ENCODE data around the gene KANK2. TPM values are rescaled to one million over a fixed set of nuclear protein-coding genes. Genes with fewer than 3 reads are reported as not detected.
"Not testable (repeated sequence)": the region's sequence is repeated elsewhere in the genome, so short reads cannot be mapped to it uniquely, and the experiment has no call there.

KANK2 gene
- total RNA-seq, 1 experiment from 2014 or later: 73.5 TPM

- DNase-seq (ENCODE audit: low read depth): no peak
Observed at GRCh38 chr19:11198769-11199424, 1.6 kb upstream of the KANK2 start.

- DNase-seq (ENCODE audit: low read depth): no peak
Observed at GRCh38 chr19:11198175-11198534, 810 bp upstream of the KANK2 start.

DNA sequence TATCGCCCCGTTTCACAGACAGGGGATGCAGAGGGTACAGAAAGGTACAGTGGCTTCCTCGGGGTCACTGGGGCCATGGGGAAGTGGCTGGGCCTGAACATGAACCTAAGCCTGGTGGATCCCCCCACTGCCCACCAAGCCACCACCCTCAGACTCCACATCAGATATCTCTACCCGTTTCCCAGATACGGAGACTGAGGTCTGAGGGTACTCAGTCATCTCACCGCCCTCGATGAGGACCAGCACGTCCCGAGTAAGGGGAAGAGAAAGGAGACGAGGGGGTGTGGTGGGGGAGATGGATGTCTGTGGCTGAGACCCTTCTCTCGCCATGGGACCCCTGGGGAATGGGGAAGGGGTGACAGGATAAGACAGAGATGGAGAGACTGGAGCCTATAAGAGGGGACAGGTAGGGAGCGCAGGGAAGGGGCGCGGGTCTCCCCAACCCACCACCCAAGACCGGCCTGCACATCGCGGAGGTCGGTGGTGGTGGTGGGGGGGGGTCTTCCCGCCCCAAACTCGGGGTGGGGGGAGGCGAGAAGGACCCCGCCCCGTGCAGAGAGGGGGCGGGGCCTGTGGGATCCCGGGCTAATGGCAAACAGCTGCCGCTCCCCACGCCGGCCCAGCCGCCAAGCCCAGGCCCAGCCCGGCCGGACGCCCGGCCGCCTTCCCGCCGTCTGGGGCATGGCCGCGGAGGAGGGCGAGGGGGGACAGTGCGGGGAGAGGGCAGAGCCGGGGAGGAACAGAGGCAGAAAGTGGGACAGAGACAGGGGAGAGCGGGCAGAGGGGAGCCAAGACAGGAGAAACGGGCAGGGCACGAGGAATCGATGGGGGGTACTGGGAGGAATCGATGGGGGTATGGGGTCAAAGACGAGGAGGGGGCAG is 698 bp downstream of the KANK2 start:
- DNase-seq (ENCODE audit: low read depth): no peak

DNA sequence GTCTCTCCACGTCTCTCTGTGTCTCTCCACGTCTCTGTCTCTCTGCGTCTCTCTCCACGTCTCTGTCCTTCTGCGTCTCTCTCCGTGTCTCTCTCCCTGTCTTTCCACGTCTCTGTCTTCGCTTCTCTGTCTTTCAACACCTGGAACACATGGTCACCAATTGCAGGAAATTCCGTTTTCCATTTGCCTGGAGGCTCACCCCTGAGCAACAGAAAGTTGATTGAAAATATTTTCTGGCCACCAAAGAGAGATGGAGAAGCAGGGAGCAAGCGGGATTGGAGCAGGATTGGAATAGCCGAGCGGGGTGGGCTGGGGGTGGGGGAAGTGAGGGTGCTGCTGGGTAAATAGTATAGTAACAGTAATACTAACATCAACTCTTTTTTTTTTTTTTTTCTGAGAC is 1.7 kb downstream of the KANK2 start:
- DNase-seq (ENCODE audit: low read depth): no peak

DNA sequence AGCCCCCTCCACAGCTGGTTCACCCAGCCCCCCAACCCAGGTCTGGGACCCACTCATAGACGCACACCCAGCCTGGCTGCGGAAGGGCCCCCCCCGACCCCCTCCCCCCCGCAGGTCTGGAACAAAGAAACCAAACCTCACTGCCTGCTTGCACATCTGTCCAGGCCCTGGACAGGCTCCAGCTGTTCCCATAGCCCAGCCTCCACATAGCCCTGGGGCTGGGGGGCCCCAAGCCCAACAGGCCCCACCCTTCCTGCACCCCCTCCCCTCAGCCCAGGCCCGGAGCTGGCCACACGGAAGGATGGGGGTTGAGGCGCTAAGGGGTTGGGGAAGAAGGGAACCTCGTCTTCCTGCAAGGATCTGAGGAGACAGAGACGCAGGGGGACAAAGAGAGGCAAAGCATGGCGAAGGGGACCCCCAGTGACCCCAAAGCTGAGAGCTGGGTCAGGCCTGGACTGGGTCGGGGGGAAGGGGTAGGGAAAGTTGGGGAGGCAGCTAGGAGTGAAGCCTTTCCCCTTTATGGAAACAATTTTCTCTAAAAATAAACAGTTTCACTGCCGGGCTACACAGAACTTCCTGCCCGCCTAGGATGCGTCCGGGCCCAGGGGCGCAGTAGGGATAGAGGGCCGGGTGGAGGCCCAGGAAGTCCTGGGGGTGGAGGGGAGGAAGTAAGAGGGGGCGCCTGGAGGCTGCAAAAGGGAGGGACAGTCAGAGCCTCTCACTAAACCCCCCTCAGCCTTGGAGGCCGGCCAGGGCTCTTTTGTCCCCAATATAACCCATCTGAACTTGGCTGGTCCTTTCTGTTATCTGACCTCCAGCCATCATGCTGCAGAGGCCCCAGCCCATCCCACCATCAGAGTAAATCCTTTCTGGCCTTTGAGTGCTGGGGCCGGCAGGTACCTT is 2.4 kb downstream of the KANK2 start:
- no peak for DNase-seq (ENCODE audit: low read depth)

GRCh38 chr19:11194173-11194572 is 3.2 kb downstream of the KANK2 start:
- DNase-seq (ENCODE audit: low read depth): no peak

GRCh38 chr19:11192957-11193939 is 4.1 kb downstream of the KANK2 start:
- DNase-seq (ENCODE audit: low read depth): no peak

GRCh38 chr19:11191934-11192333 is 5.4 kb downstream of the KANK2 start:
- no peak for DNase-seq (ENCODE audit: low read depth)

DNA sequence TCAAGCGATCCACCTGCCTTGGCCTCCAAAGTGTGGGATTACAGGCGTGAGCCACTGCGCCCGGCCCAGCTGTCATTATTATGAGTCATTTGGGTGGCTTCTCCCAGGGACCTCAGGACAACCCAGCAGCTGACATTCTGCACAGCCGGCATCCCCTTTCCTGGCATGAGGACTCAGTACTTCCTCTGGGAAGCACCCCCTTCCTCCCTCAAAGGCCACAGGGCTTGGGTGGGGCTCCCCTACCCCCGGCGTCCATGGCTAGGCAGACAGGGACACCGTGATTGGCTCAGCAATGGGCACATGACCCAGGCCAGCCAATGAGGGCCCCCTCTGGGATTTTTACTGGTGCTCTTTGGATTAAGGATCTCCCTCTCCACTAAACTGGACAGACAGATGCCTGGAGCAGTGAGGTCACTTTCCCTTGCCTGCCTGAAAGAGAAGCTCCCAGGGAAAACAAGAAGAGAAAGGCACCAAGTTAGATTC is 6.0 kb downstream of the KANK2 start:
- DNase-seq (ENCODE audit: low read depth): peak; percentile 43

DNA sequence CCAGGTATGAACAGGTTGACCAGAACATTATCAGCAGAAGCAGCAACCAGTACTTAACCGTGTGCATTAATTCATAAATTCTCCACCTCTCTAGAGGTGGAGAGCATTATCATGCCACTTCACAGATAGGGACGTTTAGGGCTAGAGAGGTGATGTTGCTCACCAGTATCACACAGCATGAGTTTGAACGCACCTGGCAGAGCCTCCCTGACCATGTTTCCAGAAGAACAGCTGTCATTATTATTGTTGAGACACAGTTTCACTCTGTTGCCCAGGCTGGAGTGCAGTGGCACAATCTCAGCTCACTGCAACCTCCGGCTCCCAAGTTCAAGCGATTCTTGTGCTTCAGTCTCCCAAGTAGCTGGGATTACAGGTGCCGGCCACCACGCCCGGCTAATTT is 6.8 kb downstream of the KANK2 start:
- DNase-seq (ENCODE audit: low read depth): no peak

DNA sequence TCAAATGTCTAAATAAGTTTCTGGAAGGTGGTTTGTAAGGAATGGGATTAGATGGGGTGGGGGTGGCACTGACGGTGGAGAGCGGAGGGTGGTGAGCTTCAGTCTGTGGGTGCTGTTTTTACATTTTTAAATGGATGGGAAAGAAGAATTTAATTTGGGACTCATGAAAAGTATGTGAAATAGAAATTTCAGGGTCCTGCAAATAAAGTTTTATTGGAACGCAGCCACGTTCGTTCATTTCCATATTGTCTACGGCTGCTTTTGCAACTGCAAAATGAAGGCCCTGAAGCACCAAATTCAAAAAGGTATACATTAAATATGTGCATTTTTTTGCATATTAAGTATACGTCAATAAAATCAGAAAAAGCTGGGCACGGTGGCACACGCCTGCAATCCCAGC is 9.9 kb downstream of the KANK2 start:
- DNase-seq (ENCODE audit: low read depth): no peak

- no peak for DNase-seq (ENCODE audit: low read depth)
Observed at GRCh38 chr19:11182994-11183393, 14.4 kb downstream of the KANK2 start.

DNA sequence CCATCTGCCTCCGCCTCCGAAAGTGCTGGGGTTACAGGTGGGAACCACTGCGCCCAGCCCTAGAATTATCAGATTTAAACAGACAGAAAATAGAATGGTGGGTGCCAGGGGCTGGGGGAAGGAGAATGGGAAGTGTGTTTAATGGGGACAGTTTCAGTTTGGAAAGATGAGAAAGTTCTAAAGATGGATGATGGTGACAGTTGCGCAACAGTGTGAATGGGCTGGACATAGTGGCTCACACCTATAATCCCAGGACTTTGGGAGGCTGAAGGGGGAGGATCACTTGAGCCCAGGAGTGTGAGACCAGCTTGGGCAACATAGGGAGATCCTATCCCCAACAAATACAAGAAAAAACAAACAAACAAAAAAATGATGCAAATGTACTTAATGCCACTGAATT is 15.9 kb downstream of the KANK2 start:
- DNase-seq (ENCODE audit: low read depth): no peak

GRCh38 chr19:11180975-11181374 is 16.4 kb downstream of the KANK2 start:
- DNase-seq (ENCODE audit: low read depth): not testable (repeated sequence)

DNA sequence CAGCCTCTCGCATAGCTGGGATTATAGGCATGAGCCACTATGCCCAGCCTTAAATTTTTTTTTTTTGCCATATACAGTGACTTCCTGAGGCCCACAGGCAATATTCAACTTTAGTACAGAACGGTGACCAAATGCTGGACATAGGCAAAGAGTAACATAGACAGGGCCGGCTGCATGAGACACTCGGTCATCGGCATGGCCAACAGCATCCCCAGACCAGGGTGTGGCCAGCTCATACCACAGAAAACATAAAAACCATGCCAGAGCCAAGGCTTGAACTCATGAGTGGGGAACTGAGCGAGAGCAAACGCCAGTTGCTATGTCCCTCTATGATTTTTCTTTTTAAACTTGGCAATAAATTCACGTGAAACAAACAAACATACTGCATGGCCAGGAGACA is 17.0 kb downstream of the KANK2 start:
- DNase-seq (ENCODE audit: low read depth): no peak

GRCh38 chr19:11179716-11180297 is 17.5 kb downstream of the KANK2 start:
- no peak for DNase-seq (ENCODE audit: low read depth)

DNA sequence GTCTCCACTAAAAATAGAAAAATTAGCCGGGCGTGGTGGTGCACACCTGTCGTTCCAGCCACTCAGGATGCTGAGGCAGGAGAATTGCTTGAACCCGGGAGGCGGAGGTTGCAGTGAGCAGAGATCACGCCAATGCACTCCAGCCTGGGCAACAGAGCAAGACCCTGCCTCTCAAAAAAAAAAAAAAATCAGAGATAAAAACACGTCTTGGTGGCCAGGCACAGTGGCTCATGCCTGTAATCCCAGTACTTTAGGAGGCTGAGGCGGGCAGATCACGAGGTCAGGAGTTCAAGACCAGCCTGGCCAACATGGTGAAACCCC is 18.2 kb downstream of the KANK2 start:
- DNase-seq (ENCODE audit: low read depth): not testable (repeated sequence)

GRCh38 chr19:11177592-11177991 is 19.8 kb downstream of the KANK2 start:
- DNase-seq (ENCODE audit: low read depth): no peak

DNA sequence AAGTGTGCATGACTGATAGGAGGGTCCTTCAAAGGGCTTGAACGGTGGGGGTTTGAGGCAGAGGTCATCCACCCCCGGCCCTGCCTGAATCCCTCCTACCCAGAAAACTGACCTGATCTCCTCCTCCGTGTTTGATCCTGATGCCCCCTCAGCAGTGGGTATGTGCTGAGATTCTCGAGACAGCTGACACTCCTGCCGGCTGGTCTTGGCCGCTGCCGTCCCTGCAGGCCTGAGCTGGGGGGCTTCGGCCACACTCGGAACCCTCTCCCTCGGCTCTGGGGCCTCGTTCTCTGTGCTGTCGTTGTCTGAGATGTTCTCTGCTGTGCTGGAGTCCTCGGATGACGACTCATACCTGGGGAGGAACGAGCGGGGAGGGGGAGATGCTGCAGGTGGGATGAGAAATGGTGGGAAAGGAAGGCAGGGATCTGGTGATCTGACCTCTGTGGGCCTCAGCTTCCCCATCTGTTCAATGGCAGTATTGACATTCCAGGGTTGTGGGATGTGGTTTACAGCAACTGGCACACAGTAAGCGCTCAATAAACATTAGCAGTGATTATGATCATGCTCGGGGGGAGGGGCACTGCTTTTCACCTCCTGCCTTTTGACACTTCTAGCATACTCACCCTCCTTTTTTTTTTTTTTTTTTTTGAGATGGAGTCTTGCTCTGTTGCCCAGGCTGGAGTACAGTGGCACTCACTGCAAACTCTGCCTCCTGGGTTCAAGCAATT is 20.7 kb downstream of the KANK2 start:
- DNase-seq (ENCODE audit: low read depth): no peak

- no peak for DNase-seq (ENCODE audit: low read depth)
Observed at GRCh38 chr19:11175920-11176319, 21.4 kb downstream of the KANK2 start.
